ENCODE measurements around the gene L3MBTL4. TPM values are rescaled to one million over a fixed set of nuclear protein-coding genes. Genes with fewer than 3 reads are reported as not detected.
"Not testable (repeated sequence)": the region's sequence is repeated elsewhere in the genome, so short reads cannot be mapped to it uniquely, and the experiment has no call there.

Gene L3MBTL4
- total RNA-seq, 2 donors from 2014 or later, result 0.27 to 5.3 TPM

DNA sequence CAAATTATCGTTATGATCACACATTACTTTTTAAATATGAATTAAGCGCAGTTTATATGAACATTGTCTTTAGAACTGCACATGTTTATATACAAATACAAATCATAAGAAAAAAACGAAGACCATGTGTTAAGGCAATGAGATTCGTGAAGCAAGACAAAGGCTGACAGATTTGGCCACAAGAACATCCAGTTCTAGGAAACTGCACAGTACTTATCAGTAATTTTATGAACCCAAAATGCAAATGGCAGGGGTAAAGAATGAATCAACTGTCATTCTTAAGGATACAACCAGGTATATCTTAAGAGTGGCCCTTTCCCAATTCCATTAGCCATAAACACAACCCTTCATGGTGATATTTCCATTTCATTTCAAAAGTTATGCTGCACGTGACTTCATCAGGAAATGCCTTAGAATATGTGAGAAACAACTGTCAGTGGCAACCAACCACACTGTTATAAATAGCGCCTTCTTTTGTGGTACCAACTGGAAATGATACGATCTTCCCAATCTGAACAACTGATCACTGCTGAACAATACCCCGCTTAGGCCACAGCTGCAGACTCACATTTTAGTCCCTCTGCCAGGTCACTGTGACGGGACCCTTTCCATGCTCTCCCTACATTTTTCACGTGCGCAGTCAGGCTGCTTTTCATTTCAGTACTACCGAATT lies 144.9 kb downstream of the L3MBTL4 start:
- no peak for DNase-seq (ENCODE audit: low spot score)
- H3K4me1 ChIP-seq (ENCODE audit: control insufficient read depth in 1 of 2, low read depth in 2 of 2), result no peaks in the 10 kb centered on the region
- TF ChIP-seq CTCF (IDR thresholded peaks at IDR 0.05), result no peak
- no peak overlapping the region for H3K27ac ChIP-seq
- H3K9me3 ChIP-seq, result no peaks in the 10 kb centered on the region
- H3K36me3 ChIP-seq, result no peaks in the 10 kb centered on the region
- no peaks in the 10 kb centered on the region for H3K27me3 ChIP-seq (replicated peaks; ENCODE audit: insufficient read depth)
- no peak overlapping the region for H3K4me3 ChIP-seq
- ATAC-seq (ENCODE audit: insufficient number of reproducible peaks, low FRiP score, low read depth), result no peak

DNA sequence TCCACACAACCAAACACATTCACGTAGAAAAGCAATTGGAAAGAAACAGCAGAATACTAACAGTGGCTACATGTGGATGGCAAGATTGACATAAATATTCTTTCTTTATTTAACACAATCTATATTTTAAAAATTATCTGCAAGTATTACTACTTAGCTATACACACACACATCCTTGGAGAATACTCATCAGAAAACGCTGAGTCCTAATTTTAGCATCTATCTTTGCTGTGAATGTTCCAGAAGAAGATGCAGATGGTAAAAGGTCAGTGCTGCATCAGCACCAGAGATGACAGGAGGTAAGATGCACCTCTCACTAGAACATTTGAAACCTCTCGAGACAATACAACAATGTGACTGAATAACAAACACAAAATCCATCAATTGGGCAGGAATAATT lies 148.5 kb downstream of the L3MBTL4 start:
- TF ChIP-seq CTCF (IDR thresholded peaks at IDR 0.05), result no peak
- no peaks in the 10 kb centered on the region for H3K36me3 ChIP-seq
- DNase-seq (ENCODE audit: low spot score), result no peak
- no peaks in the 10 kb centered on the region for H3K4me1 ChIP-seq (ENCODE audit: control insufficient read depth in 1 of 2, low read depth in 2 of 2)
- H3K9me3 ChIP-seq, result no peaks in the 10 kb centered on the region
- no peak overlapping the region for H3K27ac ChIP-seq
- no peaks in the 10 kb centered on the region for H3K27me3 ChIP-seq (replicated peaks; ENCODE audit: insufficient read depth)
- ATAC-seq (ENCODE audit: insufficient number of reproducible peaks, low FRiP score, low read depth), result no peak
- no peak overlapping the region for H3K4me3 ChIP-seq

- no peak for TF ChIP-seq CTCF (IDR thresholded peaks at IDR 0.05)
- Histone ChIP-seq H3K36me3 (no peaks in the 10 kb centered on the region), H3K4me3 (no peak overlapping the region), H3K9me3 (no peaks in the 10 kb centered on the region), H3K27me3 (replicated peaks; ENCODE audit: insufficient read depth) (no peaks in the 10 kb centered on the region), H3K27ac (no peak overlapping the region), H3K4me1 (ENCODE audit: control insufficient read depth in 1 of 2, low read depth in 2 of 2) (no peaks in the 10 kb centered on the region)
- DNase-seq (ENCODE audit: low spot score) (no peak), ATAC-seq (ENCODE audit: insufficient number of reproducible peaks, low FRiP score, low read depth) (no peak)
These were observed 152.8 kb downstream of the L3MBTL4 start for GRCh38 chr18:6261938-6262337.

DNA sequence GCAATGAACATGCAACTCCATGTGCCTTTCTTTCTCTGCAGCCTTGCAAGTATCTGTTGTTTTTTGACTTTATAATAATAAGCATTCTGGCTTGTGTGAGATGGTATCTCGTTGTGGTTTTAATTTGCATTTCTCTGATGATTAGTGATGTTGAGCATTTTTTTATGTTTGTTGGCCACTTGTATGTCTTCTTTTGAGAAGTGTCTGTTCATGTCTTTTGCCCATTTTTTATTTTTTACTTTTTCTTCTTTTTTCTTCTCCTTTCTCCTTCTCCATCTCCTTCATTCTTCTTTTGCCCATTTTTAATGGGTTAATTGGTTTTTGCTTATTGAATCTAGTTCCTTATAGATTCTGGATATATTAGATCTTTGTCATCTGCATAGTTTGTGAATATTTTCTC lies 155.4 kb downstream of the L3MBTL4 start:
- not testable (repeated sequence) for ATAC-seq (ENCODE audit: insufficient number of reproducible peaks, low FRiP score, low read depth); H3K9me3 ChIP-seq; DNase-seq (ENCODE audit: low spot score); H3K4me3 ChIP-seq; H3K36me3 ChIP-seq; H3K27ac ChIP-seq; H3K27me3 ChIP-seq (replicated peaks; ENCODE audit: insufficient read depth)
- peaks cover 10 to 25% of the 10 kb centered on the region in 2 donors for H3K4me1 ChIP-seq (ENCODE audit: control insufficient read depth in 1 of 2, low read depth in 2 of 2)

GRCh38 chr18:6257950-6258349 lies 156.8 kb downstream of the L3MBTL4 start:
- Histone ChIP-seq H3K27ac (no peak overlapping the region), H3K4me1 (ENCODE audit: control insufficient read depth in 1 of 2, low read depth in 2 of 2) (peaks cover 10 to 25% of the 10 kb centered on the region in 2 donors), H3K4me3 (no peak overlapping the region), H3K9me3 (no peaks in the 10 kb centered on the region), H3K27me3 (replicated peaks; ENCODE audit: insufficient read depth) (no peaks in the 10 kb centered on the region), H3K36me3 (no peaks in the 10 kb centered on the region)
- DNase-seq (ENCODE audit: low spot score), result no peak
- no peak for TF ChIP-seq CTCF (IDR thresholded peaks at IDR 0.05)
- ATAC-seq (ENCODE audit: insufficient number of reproducible peaks, low FRiP score, low read depth), result no peak

- H3K36me3 ChIP-seq, result no peaks in the 10 kb centered on the region
- DNase-seq (ENCODE audit: low spot score) (no peak), ATAC-seq (ENCODE audit: insufficient number of reproducible peaks, low FRiP score, low read depth) (no peak)
- peaks cover 10 to 25% of the 10 kb centered on the region in 2 donors for H3K4me1 ChIP-seq (ENCODE audit: control insufficient read depth in 1 of 2, low read depth in 2 of 2)
- no peaks in the 10 kb centered on the region for H3K27me3 ChIP-seq (replicated peaks; ENCODE audit: insufficient read depth)
- no peak for TF ChIP-seq CTCF (IDR thresholded peaks at IDR 0.05)
- H3K9me3 ChIP-seq, result no peaks in the 10 kb centered on the region
- peak overlapping the region; percentile 52 for H3K4me3 ChIP-seq
- H3K27ac ChIP-seq, result no peak overlapping the region
These were observed 158.2 kb downstream of the L3MBTL4 start for GRCh38 chr18:6256521-6256920.
